Glomerular visceral epithelial cell (primary cell): Measurements from ENCODE around the gene TRIM52.
A peak's percentile ranks its signal among the peaks of the same experiment; 100 is the strongest.
"Not testable (repeated sequence)": the region's sequence is repeated elsewhere in the genome, so short reads cannot be mapped to it uniquely, and the experiment has no call there.

Experiments used
- DNase-seq: peaks from one replicate; pipeline ENCODE4 v3.0.0-alpha.2; 2016; ENCODE audit errors: extremely low spot score

TRIM52 gene

GRCh38 chr5:181260720-181261319 is at the start of gene TRIM52:
Gene TRIM52, minus strand, starts transcription at chr5:181261143. Its CDS starts 330 bp downstream, at chr5:181260813.
- peak; percentile 91 for DNase-seq

GRCh38 chr5:181287331-181287730 is 26.4 kb upstream of the TRIM52 start:
- DNase-seq, result not testable (repeated sequence)

- DNase-seq, result not testable (repeated sequence)
These were observed 25.2 kb upstream of the TRIM52 start for GRCh38 chr5:181285962-181286705.

GRCh38 chr5:181283841-181284755 is 23.2 kb upstream of the TRIM52 start:
- DNase-seq, result not testable (repeated sequence)

GRCh38 chr5:181283347-181283746 is 22.4 kb upstream of the TRIM52 start:
- DNase-seq, result peak; percentile 43

- no peak for DNase-seq
These were observed 21.9 kb upstream of the TRIM52 start for GRCh38 chr5:181282874-181283273.

- not testable (repeated sequence) for DNase-seq
These were observed 21.5 kb upstream of the TRIM52 start for GRCh38 chr5:181282415-181282814.

GRCh38 chr5:181281984-181282316 is 21.0 kb upstream of the TRIM52 start:
- no peak for DNase-seq

GRCh38 chr5:181281077-181281983 is 20.4 kb upstream of the TRIM52 start:
- DNase-seq, result no peak

- no peak for DNase-seq
These were observed 19.4 kb upstream of the TRIM52 start for GRCh38 chr5:181280251-181280762.

GRCh38 chr5:181273433-181273744 is 12.4 kb upstream of the TRIM52 start:
- DNase-seq, result not testable (repeated sequence)

GRCh38 chr5:181271081-181271480 is 10.1 kb upstream of the TRIM52 start:
- no peak for DNase-seq

GRCh38 chr5:181267907-181268306 is 7.0 kb upstream of the TRIM52 start:
- DNase-seq, result not testable (repeated sequence)

GRCh38 chr5:181267291-181267904 is 6.5 kb upstream of the TRIM52 start:
- DNase-seq, result not testable (repeated sequence)

- no peak for DNase-seq
These were observed 4.2 kb upstream of the TRIM52 start for GRCh38 chr5:181265092-181265671.

GRCh38 chr5:181263633-181264032 is 2.7 kb upstream of the TRIM52 start:
- no peak for DNase-seq

- peak; percentile 70 for DNase-seq
These were observed 542 bp upstream of the TRIM52 start for GRCh38 chr5:181261320-181262049.

- DNase-seq, result no peak
These were observed 796 bp downstream of the TRIM52 start for GRCh38 chr5:181259974-181260719.

- no peak for DNase-seq
These were observed 1.7 kb downstream of the TRIM52 start for GRCh38 chr5:181259283-181259682.
